Measurements from ENCODE around the gene AFDN.

DNA sequence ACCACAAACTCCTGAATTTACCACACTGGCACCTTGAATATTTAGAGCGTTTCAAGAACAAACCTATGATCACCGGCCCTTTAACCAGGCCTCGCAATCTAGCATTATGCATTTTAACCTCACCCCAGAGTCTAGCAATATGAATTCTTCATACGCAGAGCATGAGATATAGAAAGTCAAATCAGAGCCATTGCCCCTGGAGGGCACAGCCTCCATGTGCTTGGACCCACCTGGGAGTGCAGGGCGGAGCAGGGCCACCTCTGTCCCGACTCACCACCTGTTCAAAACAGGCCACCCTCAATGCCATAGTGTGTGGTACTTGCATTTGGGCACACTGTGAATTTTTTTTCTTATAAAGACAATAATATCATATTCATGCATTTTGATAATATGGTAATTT lies 19.5 kb upstream of the AFDN start:
- TF ChIP-seq, protein P1, sequence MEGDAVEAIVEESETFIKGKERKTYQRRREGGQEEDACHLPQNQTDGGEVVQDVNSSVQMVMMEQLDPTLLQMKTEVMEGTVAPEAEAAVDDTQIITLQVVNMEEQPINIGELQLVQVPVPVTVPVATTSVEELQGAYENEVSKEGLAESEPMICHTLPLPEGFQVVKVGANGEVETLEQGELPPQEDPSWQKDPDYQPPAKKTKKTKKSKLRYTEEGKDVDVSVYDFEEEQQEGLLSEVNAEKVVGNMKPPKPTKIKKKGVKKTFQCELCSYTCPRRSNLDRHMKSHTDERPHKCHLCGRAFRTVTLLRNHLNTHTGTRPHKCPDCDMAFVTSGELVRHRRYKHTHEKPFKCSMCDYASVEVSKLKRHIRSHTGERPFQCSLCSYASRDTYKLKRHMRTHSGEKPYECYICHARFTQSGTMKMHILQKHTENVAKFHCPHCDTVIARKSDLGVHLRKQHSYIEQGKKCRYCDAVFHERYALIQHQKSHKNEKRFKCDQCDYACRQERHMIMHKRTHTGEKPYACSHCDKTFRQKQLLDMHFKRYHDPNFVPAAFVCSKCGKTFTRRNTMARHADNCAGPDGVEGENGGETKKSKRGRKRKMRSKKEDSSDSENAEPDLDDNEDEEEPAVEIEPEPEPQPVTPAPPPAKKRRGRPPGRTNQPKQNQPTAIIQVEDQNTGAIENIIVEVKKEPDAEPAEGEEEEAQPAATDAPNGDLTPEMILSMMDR (IDR thresholded peaks at IDR 0.05): no peak
- no peak for TF ChIP-seq POLR2A (IDR thresholded peaks at IDR 0.05)
